OCI-LY1 (cell line): Measurements from ENCODE around the gene PTGDS.

ENCODE experiments used
- H2AFZ ChIP-seq: fragments of 200-600 bp; sonication (generic), shearing (Covaris generic); 2 replicates; pipeline ENCODE4 v1.6.0; 2014; ENCODE audit warnings: antibody characterized with exemption, mild to moderate bottlenecking, low read length
- H3F3A ChIP-seq: fragments of 200-600 bp; sonication (generic), shearing (Covaris generic); 2 replicates; pipeline ENCODE4 v1.6.0; 2014; ENCODE audit warnings: mild to moderate bottlenecking, antibody characterized with exemption, low read length, moderate library complexity; ENCODE audit not compliant: insufficient read depth
- H3K27ac ChIP-seq: fragments of 200-600 bp; sonication (generic); 2 replicates; pipeline ENCODE4 v1.5.1; 2014; ENCODE audit warnings: low read length, mixed run types, mild to moderate bottlenecking, low read depth; ENCODE audit not compliant: poor library complexity, severe bottlenecking
- H3K27me3 ChIP-seq: fragments of 200-600 bp; sonication (generic); 2 replicates; pipeline ENCODE4 v1.6.0; 2014; ENCODE audit warnings: antibody characterized with exemption, mild to moderate bottlenecking, low read length, moderate library complexity; ENCODE audit not compliant: insufficient read depth
- H3K36me3 ChIP-seq: fragments of 200-600 bp; sonication (generic); 2 replicates; pipeline ENCODE4 v1.6.1; 2014; ENCODE audit warnings: mild to moderate bottlenecking, antibody characterized with exemption, low read length, moderate library complexity, mixed read lengths; ENCODE audit not compliant: insufficient read depth
- H3K4me1 ChIP-seq: fragments of 200-600 bp; sonication (generic); 2 replicates; pipeline ENCODE4 v1.5.1; 2014; ENCODE audit warnings: mild to moderate bottlenecking, low read length, moderate library complexity; ENCODE audit not compliant: insufficient read depth, severe bottlenecking
- H3K4me2 ChIP-seq: fragments of 200-600 bp; sonication (generic), shearing (Covaris generic); 2 replicates; pipeline ENCODE4 v1.6.1; 2014; ENCODE audit warnings: low read length
- H3K4me3 ChIP-seq: fragments of 200-600 bp; sonication (generic); 2 replicates; pipeline ENCODE4 v1.5.1; 2014; ENCODE audit warnings: low read length, low read depth, mild to moderate bottlenecking, mixed read lengths; ENCODE audit not compliant: poor library complexity, severe bottlenecking
- H3K79me2 ChIP-seq: fragments of 200-600 bp; shearing (Covaris generic); 2 replicates; pipeline ENCODE4 v1.6.1; 2016; ENCODE audit warnings: mixed run types, low read length, mixed read lengths; ENCODE audit not compliant: insufficient read depth
- H3K9ac ChIP-seq: fragments of 200-600 bp; sonication (generic), shearing (Covaris generic); 2 replicates; pipeline ENCODE4 v1.6.1; 2014; ENCODE audit warnings: mild to moderate bottlenecking, low read length, mixed read lengths
- H3K9me2 ChIP-seq: fragments of 200-600 bp; sonication (generic), shearing (Covaris generic); 2 replicates; pipeline ENCODE4 v1.6.1; 2014; ENCODE audit warnings: low read depth, mild to moderate bottlenecking, low read length, mixed read lengths
- H3K9me3 ChIP-seq: fragments of 200-600 bp; shearing (Covaris generic); 2 replicates; pipeline ENCODE4 v1.6.1; 2014; ENCODE audit warnings: low read length, mixed read lengths
- H4K20me1 ChIP-seq: fragments of 200-600 bp; sonication (generic), shearing (Covaris generic); 2 replicates; pipeline ENCODE4 v1.6.0; 2016; ENCODE audit warnings: mild to moderate bottlenecking, low read length; ENCODE audit not compliant: insufficient read depth
- EZH2 ChIP-seq: fragments of 200-600 bp; sonication (generic), shearing (Covaris generic); IDR thresholded peaks from 2 replicates; pipeline ENCODE4 v1.8.0; 2017; ENCODE audit warnings: borderline replicate concordance, mixed run types, mild to moderate bottlenecking, antibody characterized with exemption, low read length, moderate library complexity, mixed read lengths
- TF ChIP-seq, protein P1 (sequence below): fragments of 200-600 bp; sonication (generic), shearing (Covaris generic); IDR thresholded peaks from 2 replicates; pipeline ENCODE4 v1.5.1; 2017; ENCODE audit warnings: mild to moderate bottlenecking, antibody characterized with exemption, low read length, moderate library complexity, mixed read lengths

The PTGDS gene

DNA sequence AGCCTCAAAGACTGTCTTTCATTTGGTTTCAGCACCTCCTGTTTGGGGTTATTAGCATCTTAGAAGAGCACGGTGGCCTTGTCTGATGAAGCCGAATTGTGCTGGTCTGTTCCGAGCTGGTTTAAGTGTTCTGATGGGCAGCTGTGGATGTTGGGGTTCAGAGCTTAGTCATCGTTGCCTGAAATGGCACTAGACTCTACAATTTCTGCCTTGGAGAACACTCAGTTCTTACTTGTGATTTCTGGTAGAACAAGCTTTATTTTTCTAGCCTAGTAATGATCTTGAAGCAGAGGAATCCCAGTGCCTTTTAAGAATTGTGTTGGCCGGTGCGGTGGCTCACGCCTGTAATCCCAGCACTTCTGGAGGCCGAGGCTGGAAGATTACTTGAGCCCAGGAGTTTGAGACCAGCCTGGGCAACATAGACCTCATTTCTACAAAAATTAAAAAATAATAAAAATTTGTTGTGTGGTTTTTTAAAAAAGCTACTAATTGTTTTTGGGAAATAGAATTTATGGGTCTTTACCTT is 40.6 kb upstream of the PTGDS start:
- TF ChIP-seq, protein P1, sequence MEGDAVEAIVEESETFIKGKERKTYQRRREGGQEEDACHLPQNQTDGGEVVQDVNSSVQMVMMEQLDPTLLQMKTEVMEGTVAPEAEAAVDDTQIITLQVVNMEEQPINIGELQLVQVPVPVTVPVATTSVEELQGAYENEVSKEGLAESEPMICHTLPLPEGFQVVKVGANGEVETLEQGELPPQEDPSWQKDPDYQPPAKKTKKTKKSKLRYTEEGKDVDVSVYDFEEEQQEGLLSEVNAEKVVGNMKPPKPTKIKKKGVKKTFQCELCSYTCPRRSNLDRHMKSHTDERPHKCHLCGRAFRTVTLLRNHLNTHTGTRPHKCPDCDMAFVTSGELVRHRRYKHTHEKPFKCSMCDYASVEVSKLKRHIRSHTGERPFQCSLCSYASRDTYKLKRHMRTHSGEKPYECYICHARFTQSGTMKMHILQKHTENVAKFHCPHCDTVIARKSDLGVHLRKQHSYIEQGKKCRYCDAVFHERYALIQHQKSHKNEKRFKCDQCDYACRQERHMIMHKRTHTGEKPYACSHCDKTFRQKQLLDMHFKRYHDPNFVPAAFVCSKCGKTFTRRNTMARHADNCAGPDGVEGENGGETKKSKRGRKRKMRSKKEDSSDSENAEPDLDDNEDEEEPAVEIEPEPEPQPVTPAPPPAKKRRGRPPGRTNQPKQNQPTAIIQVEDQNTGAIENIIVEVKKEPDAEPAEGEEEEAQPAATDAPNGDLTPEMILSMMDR, result no peak
- TF ChIP-seq EZH2, result no peak

DNA sequence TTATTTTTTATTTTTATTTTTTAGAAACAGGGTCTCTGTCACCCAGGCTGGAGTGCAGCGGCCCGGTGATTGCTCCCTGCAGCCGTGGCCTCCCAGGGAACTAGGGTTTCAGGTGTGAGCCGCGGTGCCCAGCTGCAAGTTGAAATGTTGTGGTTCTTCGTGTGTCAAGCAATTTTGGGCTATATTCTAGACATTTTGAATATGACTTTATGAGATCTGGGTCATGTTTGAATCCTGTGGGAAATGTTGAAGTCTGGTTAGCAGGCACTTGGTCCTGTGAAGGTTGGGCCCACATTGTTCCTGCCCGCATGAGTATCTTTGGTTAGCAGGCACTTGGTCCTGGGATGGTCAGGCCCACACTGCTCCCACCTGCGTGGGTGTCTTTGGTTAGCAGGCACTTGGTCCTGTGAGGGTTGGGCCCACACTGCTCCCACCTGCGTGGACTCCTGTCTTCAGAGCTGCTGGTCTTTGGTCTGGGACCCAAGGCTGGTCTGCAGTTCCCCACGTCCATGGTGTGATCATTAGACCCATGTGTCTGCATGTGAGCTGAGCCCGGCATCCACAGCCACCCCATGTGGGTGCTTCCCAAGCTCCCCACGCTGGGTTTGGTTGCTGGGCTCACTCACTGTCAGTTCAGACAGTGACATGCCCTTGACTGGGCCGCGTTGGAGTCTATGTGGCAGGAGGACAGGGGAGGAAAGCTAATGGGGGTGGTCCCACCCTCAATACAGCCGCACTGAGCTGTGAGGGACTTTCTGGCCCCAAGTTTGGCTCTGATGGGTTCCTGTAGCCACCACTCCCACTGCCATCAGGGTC is 39.9 kb upstream of the PTGDS start:
- no peaks in the 10 kb centered on the region for H3K27me3 ChIP-seq
- no peaks in the 10 kb centered on the region for H3K9me3 ChIP-seq
- no peaks in the 10 kb centered on the region for H3K9me2 ChIP-seq
- H3K4me1 ChIP-seq, result no peaks in the 10 kb centered on the region
- no peak overlapping the region for H2AFZ ChIP-seq
- 0 out of 2 replicates have a peak, but pooled peaks cover 3% of the 10 kb centered on the region for H3F3A ChIP-seq
- no peak overlapping the region for H3K4me3 ChIP-seq
- no peak overlapping the region for H3K9ac ChIP-seq
- H3K4me2 ChIP-seq, result no peak overlapping the region
- no peak for TF ChIP-seq EZH2
- TF ChIP-seq, protein P1, result no peak
- no peaks in the 10 kb centered on the region for H3K79me2 ChIP-seq
- peaks cover 49% of the 10 kb centered on the region for H3K36me3 ChIP-seq
- H4K20me1 ChIP-seq, result no peaks in the 10 kb centered on the region
- no peak overlapping the region for H3K27ac ChIP-seq

More for the DNA sequence above, 40.6 kb upstream of the PTGDS start:
- Histone ChIP-seq H3K9ac (no peak overlapping the region), H3K79me2 (no peaks in the 10 kb centered on the region), H3K9me3 (peaks cover 3% of the 10 kb centered on the region; the same call in 1 of the 2 replicates), H3K27me3 (no peaks in the 10 kb centered on the region), H3K4me2 (no peak overlapping the region), H3K9me2 (no peaks in the 10 kb centered on the region), H3K4me1 (no peaks in the 10 kb centered on the region), H3F3A (0 out of 2 replicates have a peak, but pooled peaks cover 3% of the 10 kb centered on the region), H4K20me1 (no peaks in the 10 kb centered on the region), H3K27ac (no peak overlapping the region), H3K4me3 (no peak overlapping the region), H2AFZ (no peak overlapping the region), H3K36me3 (peaks cover 48% of the 10 kb centered on the region)

DNA sequence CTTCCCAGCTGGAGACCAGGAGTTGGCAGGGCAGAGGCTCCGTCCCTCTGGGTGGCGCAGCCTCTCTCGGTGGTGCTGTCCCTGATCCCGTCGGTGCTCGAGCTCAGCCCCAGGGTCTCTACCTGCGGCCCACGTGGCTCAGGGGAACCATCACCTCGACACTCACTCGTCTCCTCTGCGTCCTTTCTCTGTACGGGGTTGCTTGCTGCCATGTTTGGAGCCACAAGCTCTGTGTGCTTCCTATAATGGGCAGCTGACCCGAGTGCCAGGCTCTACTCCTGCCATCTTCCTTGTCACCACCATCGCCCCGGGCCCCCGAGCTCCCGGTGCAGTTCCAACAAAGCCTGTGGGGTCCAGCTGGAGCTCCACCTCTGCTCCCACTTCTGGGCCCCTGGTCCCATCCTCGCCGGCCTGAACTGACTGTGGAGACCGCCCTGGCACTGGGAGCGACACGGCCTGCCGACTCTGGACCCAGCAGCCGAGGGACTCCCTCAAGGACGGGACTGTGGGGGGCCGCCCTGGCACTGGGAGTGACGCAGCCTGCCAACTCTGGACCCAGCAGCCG is 37.8 kb upstream of the PTGDS start:
- Histone ChIP-seq H3K9ac (no peak overlapping the region), H3K4me1 (peaks cover 10% of the 10 kb centered on the region), H3K9me3 (no peaks in the 10 kb centered on the region), H3K9me2 (no peaks in the 10 kb centered on the region), H3K79me2 (no peaks in the 10 kb centered on the region), H4K20me1 (no peaks in the 10 kb centered on the region), H3K4me2 (no peak overlapping the region), H3F3A (0 out of 2 replicates have a peak, but pooled peaks cover 3% of the 10 kb centered on the region), H3K36me3 (peaks cover 41% of the 10 kb centered on the region), H3K27ac (no peak overlapping the region), H3K4me3 (no peak overlapping the region), H2AFZ (no peak overlapping the region), H3K27me3 (no peaks in the 10 kb centered on the region)
- TF ChIP-seq EZH2, result no peak
- TF ChIP-seq, protein P1, result no peak
